ENCODE results near the gene MKLN1. TPM values are rescaled to one million over a fixed set of nuclear protein-coding genes. Genes with fewer than 3 reads are reported as not detected.
A peak's percentile ranks its signal among the peaks of the same experiment; 100 is the strongest.

The MKLN1 gene
- total and polyA plus RNA-seq, 5 donors from 2014 or later: 24.5 to 58.9 (median 34.8) TPM

- Mint-ChIP-seq H3K4me3 (no peak overlapping the region), H3K9me3 (peaks cover 0 to 5% (median 0%) of the 10 kb centered on the region in 7 donors), H3K36me3 (no peaks in the 10 kb centered on the region), H3K27me3 (peaks cover 5% of the 10 kb centered on the region), H3K4me1 (peaks cover 4 to 22% (median 8%) of the 10 kb centered on the region in 4 donors), H3K27ac (no peak overlapping the region)
- no peak overlapping the region for H3K27ac ChIP-seq (ENCODE audit: insufficient read depth, low read length, poor library complexity, severe bottlenecking)
- H3K4me1 ChIP-seq (ENCODE audit: control insufficient read depth, insufficient read depth, low read length, poor library complexity, severe bottlenecking): no peaks in the 10 kb centered on the region
- no peaks in the 10 kb centered on the region for H3K9me3 ChIP-seq (ENCODE audit: control insufficient read depth in 2 of 2, low read length in 2 of 2)
- no peak for ATAC-seq (ENCODE audit: low read depth in 2 of 2)
- no peaks in the 10 kb centered on the region for H3K27me3 ChIP-seq (ENCODE audit: control insufficient read depth, insufficient read depth, low read length)
- no peak overlapping the region for H3K4me3 ChIP-seq (ENCODE audit: low read depth, low read length)
- no peak for DNase-seq
- no peaks in the 10 kb centered on the region for H3K36me3 ChIP-seq (ENCODE audit: control insufficient read depth, insufficient read depth, low read length)
Observed at GRCh38 chr7:131320603-131321002, 7.1 kb upstream of the MKLN1 start.

GRCh38 chr7:131321656-131322055 is 6.0 kb upstream of the MKLN1 start:
- Mint-ChIP-seq H3K9me3 (peaks cover 0 to 4% (median 0%) of the 10 kb centered on the region in 7 donors), H3K27ac (peak overlapping the region in 1 of 3 donors; percentile 65), H3K27me3 (peaks cover 4% of the 10 kb centered on the region), H3K4me1 (peaks cover 6 to 30% (median 14%) of the 10 kb centered on the region in 4 donors), H3K4me3 (peak overlapping the region in 1 of 4 donors; percentile 26), H3K36me3 (no peaks in the 10 kb centered on the region)
- DNase-seq: no peak
- no peaks in the 10 kb centered on the region for H3K36me3 ChIP-seq (ENCODE audit: control insufficient read depth, insufficient read depth, low read length)
- H3K9me3 ChIP-seq (ENCODE audit: control insufficient read depth in 2 of 2, low read length in 2 of 2): no peaks in the 10 kb centered on the region
- peaks cover 4% of the 10 kb centered on the region for H3K4me1 ChIP-seq (ENCODE audit: control insufficient read depth, insufficient read depth, low read length, poor library complexity, severe bottlenecking)
- H3K27me3 ChIP-seq (ENCODE audit: control insufficient read depth, insufficient read depth, low read length): no peaks in the 10 kb centered on the region
- no peak overlapping the region for H3K4me3 ChIP-seq (ENCODE audit: low read depth, low read length)
- no peak overlapping the region for H3K27ac ChIP-seq (ENCODE audit: insufficient read depth, low read length, poor library complexity, severe bottlenecking)
- no peak for ATAC-seq (ENCODE audit: low read depth in 2 of 2)

- H3K27ac Mint-ChIP-seq: peak overlapping the region in 1 of 3 donors; percentile 65
Observed at GRCh38 chr7:131322061-131322460, 5.6 kb upstream of the MKLN1 start.

GRCh38 chr7:131322861-131323260 is 4.8 kb upstream of the MKLN1 start:
- Histone ChIP-seq H3K27me3 (ENCODE audit: control insufficient read depth, insufficient read depth, low read length) (no peaks in the 10 kb centered on the region), H3K4me3 (ENCODE audit: low read depth, low read length) (no peak overlapping the region), H3K27ac (ENCODE audit: insufficient read depth, low read length, poor library complexity, severe bottlenecking) (no peak overlapping the region), H3K36me3 (ENCODE audit: control insufficient read depth, insufficient read depth, low read length) (no peaks in the 10 kb centered on the region), H3K9me3 (ENCODE audit: control insufficient read depth in 2 of 2, low read length in 2 of 2) (no peaks in the 10 kb centered on the region), H3K4me1 (ENCODE audit: control insufficient read depth, insufficient read depth, low read length, poor library complexity, severe bottlenecking) (peaks cover 10% of the 10 kb centered on the region)
- Mint-ChIP-seq H3K36me3 (no peaks in the 10 kb centered on the region), H3K27me3 (no peaks in the 10 kb centered on the region), H3K9me3 (peaks cover 0 to 3% (median 0%) of the 10 kb centered on the region in 7 donors), H3K27ac (no peak overlapping the region), H3K4me1 (peaks cover 12 to 39% (median 18%) of the 10 kb centered on the region in 4 donors), H3K4me3 (peak overlapping the region in 1 of 4 donors; percentile 37)
- no peak for ATAC-seq (ENCODE audit: low read depth in 2 of 2)
- no peak for DNase-seq

More at GRCh38 chr7:131322061-131322460, 5.6 kb upstream of the MKLN1 start:
- peaks cover under 1% of the 10 kb centered on the region for H3K27me3 Mint-ChIP-seq
- Histone ChIP-seq H3K4me1 (ENCODE audit: control insufficient read depth, insufficient read depth, low read length, poor library complexity, severe bottlenecking) (peaks cover 8% of the 10 kb centered on the region), H3K27me3 (ENCODE audit: control insufficient read depth, insufficient read depth, low read length) (no peaks in the 10 kb centered on the region), H3K36me3 (ENCODE audit: control insufficient read depth, insufficient read depth, low read length) (no peaks in the 10 kb centered on the region), H3K27ac (ENCODE audit: insufficient read depth, low read length, poor library complexity, severe bottlenecking) (no peak overlapping the region), H3K9me3 (ENCODE audit: control insufficient read depth in 2 of 2, low read length in 2 of 2) (no peaks in the 10 kb centered on the region), H3K4me3 (ENCODE audit: low read depth, low read length) (no peak overlapping the region)
- H3K36me3 Mint-ChIP-seq: no peaks in the 10 kb centered on the region
- peaks cover 10 to 34% (median 17%) of the 10 kb centered on the region in 4 donors for H3K4me1 Mint-ChIP-seq
- ATAC-seq (ENCODE audit: low read depth in 2 of 2): no peak
- peak overlapping the region in 2 of 4 donors; percentile 13 to 26 for H3K4me3 Mint-ChIP-seq
- DNase-seq: no peak
- H3K9me3 Mint-ChIP-seq: peaks cover 0 to 3% (median 0%) of the 10 kb centered on the region in 7 donors

- no peak for ATAC-seq (ENCODE audit: low read depth in 2 of 2)
- Histone ChIP-seq H3K27ac (ENCODE audit: insufficient read depth, low read length, poor library complexity, severe bottlenecking) (no peak overlapping the region), H3K4me1 (ENCODE audit: control insufficient read depth, insufficient read depth, low read length, poor library complexity, severe bottlenecking) (peaks cover 31% of the 10 kb centered on the region), H3K4me3 (ENCODE audit: low read depth, low read length) (no peak overlapping the region), H3K27me3 (ENCODE audit: control insufficient read depth, insufficient read depth, low read length) (no peaks in the 10 kb centered on the region), H3K36me3 (ENCODE audit: control insufficient read depth, insufficient read depth, low read length) (no peaks in the 10 kb centered on the region), H3K9me3 (ENCODE audit: control insufficient read depth in 2 of 2, low read length in 2 of 2) (no peaks in the 10 kb centered on the region)
- peaks cover 34 to 61% (median 38%) of the 10 kb centered on the region in 4 donors for H3K4me1 Mint-ChIP-seq
- peaks cover 0 to 1% (median 0%) of the 10 kb centered on the region in 7 donors for H3K9me3 Mint-ChIP-seq
- peak overlapping the region in 2 of 3 donors; percentile 1 to 53 for H3K27ac Mint-ChIP-seq
- H3K4me3 Mint-ChIP-seq: peak overlapping the region; percentile 46 to 98 (median 78)
- no peaks in the 10 kb centered on the region for H3K27me3 Mint-ChIP-seq
- H3K36me3 Mint-ChIP-seq: no peaks in the 10 kb centered on the region
- DNase-seq: no peak
Observed at GRCh38 chr7:131325179-131325840, 2.4 kb upstream of the MKLN1 start.

- Mint-ChIP-seq H3K36me3 (no peaks in the 10 kb centered on the region), H3K9me3 (peaks cover 0 to under 1% (median 0%) of the 10 kb centered on the region in 7 donors), H3K4me3 (peak overlapping the region; percentile 89 to 98 (median 94)), H3K27me3 (no peaks in the 10 kb centered on the region), H3K27ac (peak overlapping the region in 2 of 3 donors; percentile 96 to 98), H3K4me1 (peaks cover 44 to 71% (median 47%) of the 10 kb centered on the region in 4 donors)
- Histone ChIP-seq H3K36me3 (ENCODE audit: control insufficient read depth, insufficient read depth, low read length) (no peaks in the 10 kb centered on the region), H3K27me3 (ENCODE audit: control insufficient read depth, insufficient read depth, low read length) (no peaks in the 10 kb centered on the region), H3K4me3 (ENCODE audit: low read depth, low read length) (peak overlapping the region; percentile 91), H3K4me1 (ENCODE audit: control insufficient read depth, insufficient read depth, low read length, poor library complexity, severe bottlenecking) (peaks cover 41% of the 10 kb centered on the region), H3K9me3 (ENCODE audit: control insufficient read depth in 2 of 2, low read length in 2 of 2) (no peaks in the 10 kb centered on the region), H3K27ac (ENCODE audit: insufficient read depth, low read length, poor library complexity, severe bottlenecking) (no peak overlapping the region)
- ATAC-seq (ENCODE audit: low read depth in 2 of 2) (no peak), DNase-seq (no peak)
Observed at GRCh38 chr7:131326576-131326975, 1.1 kb upstream of the MKLN1 start.

- Mint-ChIP-seq H3K27ac (peak overlapping the region; percentile 96 to 98 (median 98)), H3K36me3 (no peaks in the 10 kb centered on the region), H3K4me1 (peaks cover 46 to 72% (median 48%) of the 10 kb centered on the region in 4 donors), H3K27me3 (no peaks in the 10 kb centered on the region), H3K4me3 (peak overlapping the region; percentile 89 to 98 (median 94)), H3K9me3 (no peaks in the 10 kb centered on the region)
- Histone ChIP-seq H3K9me3 (ENCODE audit: control insufficient read depth in 2 of 2, low read length in 2 of 2) (no peaks in the 10 kb centered on the region), H3K36me3 (ENCODE audit: control insufficient read depth, insufficient read depth, low read length) (no peaks in the 10 kb centered on the region), H3K27me3 (ENCODE audit: control insufficient read depth, insufficient read depth, low read length) (no peaks in the 10 kb centered on the region), H3K27ac (ENCODE audit: insufficient read depth, low read length, poor library complexity, severe bottlenecking) (peak overlapping the region; percentile 91), H3K4me3 (ENCODE audit: low read depth, low read length) (peak overlapping the region; percentile 91), H3K4me1 (ENCODE audit: control insufficient read depth, insufficient read depth, low read length, poor library complexity, severe bottlenecking) (peaks cover 45% of the 10 kb centered on the region)
- DNase-seq (peak in 1 of 3 donors; percentile 20), ATAC-seq (ENCODE audit: low read depth in 2 of 2) (no peak)
Observed at GRCh38 chr7:131327049-131327625, 539 bp upstream of the MKLN1 start.
